Fibroblast of peridontal ligament (primary cell): ENCODE measurements around the gene CD82.
"Not testable (repeated sequence)": the region's sequence is repeated elsewhere in the genome, so short reads cannot be mapped to it uniquely, and the experiment has no call there.

Source experiments
- DNase-seq: peaks from one replicate; pipeline ENCODE4 v3.0.0-alpha.2; 2010; ENCODE audit errors: extremely low read depth

CD82 gene

GRCh38 chr11:44630511-44631210 is 65.2 kb downstream of the CD82 start:
- no peak for DNase-seq

GRCh38 chr11:44631831-44632230 is 66.4 kb downstream of the CD82 start:
- no peak for DNase-seq

GRCh38 chr11:44632466-44633123 is 67.1 kb downstream of the CD82 start:
- no peak for DNase-seq

GRCh38 chr11:44633641-44634040 is 68.2 kb downstream of the CD82 start:
- no peak for DNase-seq

- DNase-seq = peak; percentile 14
Measured at GRCh38 chr11:44634401-44635281, 69.2 kb downstream of the CD82 start.

- DNase-seq = no peak
Measured at GRCh38 chr11:44637487-44637886, 72.0 kb downstream of the CD82 start.

GRCh38 chr11:44638032-44638431 is 72.6 kb downstream of the CD82 start:
- DNase-seq = no peak

- no peak for DNase-seq
Measured at GRCh38 chr11:44643217-44643616, 77.8 kb downstream of the CD82 start.

GRCh38 chr11:44645827-44646226 is 80.4 kb downstream of the CD82 start:
- no peak for DNase-seq

- not testable (repeated sequence) for DNase-seq
Measured at GRCh38 chr11:44647255-44647955, 81.9 kb downstream of the CD82 start.

- DNase-seq = no peak
Measured at GRCh38 chr11:44648109-44648508, 82.6 kb downstream of the CD82 start.

GRCh38 chr11:44651535-44652155 is 86.2 kb downstream of the CD82 start:
- no peak for DNase-seq

- DNase-seq = no peak
Measured at GRCh38 chr11:44652901-44653644, 87.6 kb downstream of the CD82 start.

- DNase-seq = no peak
Measured at GRCh38 chr11:44654057-44654456, 88.6 kb downstream of the CD82 start.

GRCh38 chr11:44654596-44654995 is 89.1 kb downstream of the CD82 start:
- no peak for DNase-seq

- DNase-seq = no peak
Measured at GRCh38 chr11:44657836-44658505, 92.5 kb downstream of the CD82 start.

- no peak for DNase-seq
Measured at GRCh38 chr11:44658506-44658850, 93.0 kb downstream of the CD82 start.

GRCh38 chr11:44659641-44660040 is 94.2 kb downstream of the CD82 start:
- no peak for DNase-seq

- not testable (repeated sequence) for DNase-seq
Measured at GRCh38 chr11:44660535-44660934, 95.1 kb downstream of the CD82 start.

GRCh38 chr11:44661311-44661717 is 95.9 kb downstream of the CD82 start:
- DNase-seq = no peak
